Measurements from ENCODE around the gene DNAJB8. TPM values are rescaled to one million over a fixed set of nuclear protein-coding genes. Genes with fewer than 3 reads are reported as not detected.
A peak's percentile ranks its signal among the peaks of the same experiment; 100 is the strongest.

The DNAJB8 gene
- total RNA-seq, 3 donors from 2014 or later (not counting 1 experiment from before 2014, with no cell fraction given) = not detected

GRCh38 chr3:128491941-128492670 lies 25.4 kb upstream of the DNAJB8 start:
- DNase-seq = peak; percentile 14 to 38
- peaks cover 10 to 31% of the 10 kb centered on the region in 2 donors for H3K4me1 Mint-ChIP-seq
- ATAC-seq = no peak
- no peak for TF ChIP-seq CTCF (IDR thresholded peaks at IDR 0.05)
- WGBS (ENCODE audit: insufficient coverage) = 2% methylated on average over 70 of the region's 70 CpGs
- Histone ChIP-seq H3K4me3 (ENCODE audit: low read length) (no peak overlapping the region), H3K9me3 (ENCODE audit: control insufficient read depth, insufficient read depth, low read length) (no peaks in the 10 kb centered on the region), H3K27ac (ENCODE audit: low read length) (no peak overlapping the region), H3K27me3 (ENCODE audit: control insufficient read depth, insufficient read depth, low read length) (peaks cover 51% of the 10 kb centered on the region), H3K4me1 (ENCODE audit: control insufficient read depth, insufficient read depth, low read length) (peaks cover 47% of the 10 kb centered on the region), H3K36me3 (ENCODE audit: control insufficient read depth, insufficient read depth, low read length) (no peaks in the 10 kb centered on the region)
- H3K27ac Mint-ChIP-seq = no peak overlapping the region
- no peaks in the 10 kb centered on the region for H3K36me3 Mint-ChIP-seq
- H3K4me3 Mint-ChIP-seq = no peak overlapping the region
- intact Hi-C loops (cut with micrococcal nuclease) = no loop called here
- H3K9me3 Mint-ChIP-seq = no peaks in the 10 kb centered on the region
- peaks cover 45 to 66% of the 10 kb centered on the region in 2 donors for H3K27me3 Mint-ChIP-seq (ENCODE audit: low read depth in 2 of 2)

DNA sequence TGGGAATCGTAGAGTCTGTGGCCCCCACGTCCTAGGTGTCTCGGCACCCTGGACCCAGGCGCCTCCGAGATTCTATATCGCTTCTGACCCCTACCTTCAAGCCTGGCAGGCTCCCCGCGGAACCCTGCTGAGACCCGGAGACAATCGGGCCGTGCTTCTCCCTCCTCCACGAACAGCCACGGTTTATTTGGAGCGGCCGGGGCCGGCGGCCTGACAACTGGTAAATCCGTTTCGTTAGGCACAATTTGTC lies 24.9 kb upstream of the DNAJB8 start:
- Histone ChIP-seq H3K4me1 (ENCODE audit: control insufficient read depth, insufficient read depth, low read length) (peaks cover 49% of the 10 kb centered on the region), H3K36me3 (ENCODE audit: control insufficient read depth, insufficient read depth, low read length) (no peaks in the 10 kb centered on the region), H3K27ac (ENCODE audit: low read length) (no peak overlapping the region), H3K27me3 (ENCODE audit: control insufficient read depth, insufficient read depth, low read length) (peaks cover 53% of the 10 kb centered on the region), H3K9me3 (ENCODE audit: control insufficient read depth, insufficient read depth, low read length) (no peaks in the 10 kb centered on the region), H3K4me3 (ENCODE audit: low read length) (no peak overlapping the region)
- no peaks in the 10 kb centered on the region for H3K36me3 Mint-ChIP-seq
- peaks cover 12 to 35% of the 10 kb centered on the region in 2 donors for H3K4me1 Mint-ChIP-seq
- intact Hi-C loops (cut with micrococcal nuclease) = no loop called here
- no peak for TF ChIP-seq CTCF (IDR thresholded peaks at IDR 0.05)
- ATAC-seq = no peak
- H3K27ac Mint-ChIP-seq = no peak overlapping the region
- no peaks in the 10 kb centered on the region for H3K9me3 Mint-ChIP-seq
- H3K4me3 Mint-ChIP-seq = no peak overlapping the region
- peaks cover 43 to 65% of the 10 kb centered on the region in 2 donors for H3K27me3 Mint-ChIP-seq (ENCODE audit: low read depth in 2 of 2)
- 7% methylated on average over 19 of the region's 19 CpGs for WGBS (ENCODE audit: insufficient coverage)
- DNase-seq = peak in 1 of 2 donors; percentile 33

GRCh38 chr3:128490915-128491690 lies 24.4 kb upstream of the DNAJB8 start:
- peaks cover 12 to 40% of the 10 kb centered on the region in 2 donors for H3K4me1 Mint-ChIP-seq
- TF ChIP-seq CTCF (IDR thresholded peaks at IDR 0.05) = no peak
- peak in 1 of 2 donors; percentile 15 for DNase-seq
- Histone ChIP-seq H3K27me3 (ENCODE audit: control insufficient read depth, insufficient read depth, low read length) (peaks cover 56% of the 10 kb centered on the region), H3K27ac (ENCODE audit: low read length) (no peak overlapping the region), H3K36me3 (ENCODE audit: control insufficient read depth, insufficient read depth, low read length) (no peaks in the 10 kb centered on the region), H3K4me1 (ENCODE audit: control insufficient read depth, insufficient read depth, low read length) (peaks cover 49% of the 10 kb centered on the region), H3K9me3 (ENCODE audit: control insufficient read depth, insufficient read depth, low read length) (no peaks in the 10 kb centered on the region), H3K4me3 (ENCODE audit: low read length) (no peak overlapping the region)
- H3K27me3 Mint-ChIP-seq (ENCODE audit: low read depth in 2 of 2) = peaks cover 39 to 67% of the 10 kb centered on the region in 2 donors
- WGBS (ENCODE audit: insufficient coverage) = 7% methylated on average over 16 of the region's 23 CpGs
- intact Hi-C loops (cut with micrococcal nuclease) = no loop called here
- ATAC-seq = no peak
- H3K9me3 Mint-ChIP-seq = no peaks in the 10 kb centered on the region
- no peak overlapping the region for H3K4me3 Mint-ChIP-seq
- no peak overlapping the region for H3K27ac Mint-ChIP-seq
- no peaks in the 10 kb centered on the region for H3K36me3 Mint-ChIP-seq

Data from natural killer cell (primary cell).